HCT116 (cell line): ENCODE measurements around the gene FYCO1. TPM values are rescaled to one million over a fixed set of nuclear protein-coding genes. Genes with fewer than 3 reads are reported as not detected.

Experiments
- ATAC-seq: fragments of 200-7000 bp; cut with Tn5 transposase; 2 replicates; pipeline ENCODE4 v1.9.1; 2020; ENCODE audit warnings: mild to moderate bottlenecking, moderate library complexity
- BruUV-seq: library from RNA; stranded (reverse); fragments of 400-500 nt; replicated peaks from 2 replicates; lab custom pipeline; 2021; lab: Mats Ljungman, UMichigan
- CTCF ChIA-PET: fragments of 300-600 bp; sonication (Branson Sonifier 250); formaldehyde crosslinking; loops from one replicate; lab custom pipeline; 2021; ENCODE audit warnings: antibody characterized with exemption; lab: Charles Lee
- POLR2A ChIA-PET: fragments of 300-600, 350-600 bp; sonication (Branson Sonifier 250); formaldehyde crosslinking; loops from one replicate; lab custom pipeline; 2021; ENCODE audit warnings: antibody characterized with exemption; lab: Charles Lee
- RAD21 ChIA-PET, 2 experiments: fragments of 300-600 bp; sonication (Branson Sonifier 250); formaldehyde crosslinking; loops; one replicate each; lab custom pipeline; 2023; ENCODE audit warnings: low total read pairs in 2 of 2; ENCODE audit not compliant: uncharacterized antibody in 2 of 2, unreplicated experiment in 2 of 2, low non-redundant PET in 1 of 2; lab: Charles Lee
- DNase-seq: peaks from one replicate; pipeline ENCODE4 v3.0.0-alpha.2; 2010; ENCODE audit warnings: low read depth, low spot score
- H2AFZ ChIP-seq: fragments of 200-600 bp; shearing (Covaris generic), sonication (generic); 2 replicates; pipeline ENCODE4 v1.6.1; 2017; ENCODE audit warnings: low read depth, mixed run types, mixed read lengths, antibody characterized with exemption, low read length; ENCODE audit not compliant: poor library complexity, severe bottlenecking
- H3K27ac ChIP-seq: 2 replicates; pipeline ENCODE4 v1.5.1; 2012; ENCODE audit warnings: low read depth, low read length
- H3K27me3 ChIP-seq: fragments of 200-600 bp; sonication (generic); 2 replicates; pipeline ENCODE4 v1.6.1; 2016; ENCODE audit warnings: mixed run types, low read length, mixed read lengths; ENCODE audit not compliant: insufficient read depth
- H3K36me3 ChIP-seq, 2 experiments: fragments of 200-500 bp in 1 of 2; fragments of 200-600 bp in 1 of 2; sonication (Bioruptor generic) in 1 of 2; sonication (generic) in 1 of 2; 2 replicates each; pipeline versions ENCODE4 v1.5.1 to v1.6.1; 2014 to 2016; ENCODE audit warnings: low read length in 2 of 2, inconsistent platforms in 1 of 2, mixed read lengths in 1 of 2, mixed run types in 1 of 2; ENCODE audit not compliant: insufficient read depth in 2 of 2, control insufficient read depth in 1 of 2
- H3K4me1 ChIP-seq, 2 experiments: fragments of 200-600 bp in 1 of 2; sonication (generic) in 1 of 2; 2 replicates each; pipeline versions ENCODE4 v1.5.1 to v1.6.1; 2012 to 2017; ENCODE audit warnings: low read length in 2 of 2, inconsistent platforms in 1 of 2, mild to moderate bottlenecking in 1 of 2, mixed read lengths in 1 of 2, mixed run types in 1 of 2, moderate library complexity in 1 of 2; ENCODE audit not compliant: insufficient read depth in 2 of 2, control insufficient read depth in 1 of 2
- H3K4me2 ChIP-seq: fragments of 200-600 bp; sonication (generic); 2 replicates; pipeline ENCODE4 v1.6.1; 2017; ENCODE audit warnings: mixed run types, low read length, mixed read lengths
- H3K4me3 ChIP-seq, 2 experiments: fragments of 200-600 bp in 1 of 2; sonication (generic) in 1 of 2; replicated peaks in 1 of 2; 2 replicates each; pipeline ENCODE4 v1.5.1; 2011 to 2016; ENCODE audit warnings: low read length in 2 of 2, control low read depth in 1 of 2, low read depth in 1 of 2, mild to moderate bottlenecking in 1 of 2, mixed read lengths in 1 of 2, mixed run types in 1 of 2
- H3K79me2 ChIP-seq: fragments of 200-600 bp; sonication (generic); 2 replicates; pipeline ENCODE4 v1.6.1; 2017; ENCODE audit warnings: mild to moderate bottlenecking, mixed run types, low read length, moderate library complexity, mixed read lengths; ENCODE audit not compliant: insufficient read depth
- H3K9ac ChIP-seq: fragments of 200-600 bp; sonication (generic); 2 replicates; pipeline ENCODE4 v1.6.1; 2016; ENCODE audit warnings: low read length, mixed read lengths
- H3K9me2 ChIP-seq: fragments of 200-600 bp; sonication (generic), shearing (Covaris generic); 2 replicates; pipeline ENCODE4 v1.6.1; 2017; ENCODE audit warnings: mixed run types, mild to moderate bottlenecking, moderate library complexity; ENCODE audit not compliant: insufficient read depth
- H3K9me3 ChIP-seq, 2 experiments: fragments of 200-500 bp in 1 of 2; fragments of 200-600 bp in 1 of 2; sonication (Bioruptor generic) in 1 of 2; sonication (generic) in 1 of 2; 2 replicates each; pipeline ENCODE4 v1.6.1; 2014 to 2017; ENCODE audit warnings: low read length in 2 of 2, mixed read lengths in 2 of 2, inconsistent platforms in 1 of 2, low read depth in 1 of 2, mild to moderate bottlenecking in 1 of 2, mixed run types in 1 of 2, moderate library complexity in 1 of 2; ENCODE audit not compliant: control insufficient read depth in 1 of 2, insufficient read depth in 1 of 2
- H4K20me1 ChIP-seq: fragments of 200-600 bp; sonication (generic), shearing (Covaris generic); 2 replicates; pipeline ENCODE4 v1.6.1; 2017; ENCODE audit warnings: mixed run types, mild to moderate bottlenecking, moderate library complexity; ENCODE audit not compliant: insufficient read depth
- CEBPB ChIP-seq: IDR thresholded peaks from 2 replicates; pipeline ENCODE4 v1.6.1; 2012; ENCODE audit warnings: low read depth
- EGR1 ChIP-seq: IDR thresholded peaks from 2 replicates; pipeline ENCODE4 v1.6.1; 2012; ENCODE audit warnings: low read depth
- EZH2 ChIP-seq: fragments of 200-600 bp; sonication (generic); IDR thresholded peaks from 2 replicates; pipeline ENCODE4 v1.6.1; 2017; ENCODE audit warnings: antibody characterized with exemption, mixed run types
- FOSL1 ChIP-seq: IDR thresholded peaks from 2 replicates; pipeline ENCODE4 v1.6.1; 2012; ENCODE audit warnings: low read depth
- JUND ChIP-seq: IDR thresholded peaks from 2 replicates; pipeline ENCODE4 v1.6.1; 2012
- POLR2AphosphoS5 ChIP-seq: IDR thresholded peaks from 2 replicates; pipeline ENCODE4 v1.6.1; 2011; ENCODE audit warnings: mild to moderate bottlenecking, low read depth, low read length, moderate library complexity
- RAD21 ChIP-seq: IDR thresholded peaks from 2 replicates; pipeline ENCODE4 v1.6.1; 2012; ENCODE audit warnings: low read depth, mild to moderate bottlenecking
- SP1 ChIP-seq: IDR thresholded peaks from 2 replicates; pipeline ENCODE4 v1.6.1; 2012; ENCODE audit warnings: low read depth
- SRF ChIP-seq: IDR thresholded peaks from 2 replicates; pipeline ENCODE4 v1.6.1; 2012; ENCODE audit warnings: low read depth
- YY1 ChIP-seq: IDR thresholded peaks from 2 replicates; pipeline ENCODE4 v1.6.1; 2011; ENCODE audit warnings: low read length, low read depth, moderate library complexity, mild to moderate bottlenecking; ENCODE audit not compliant: insufficient replicate concordance; ENCODE audit errors: extremely low read depth
- ZNF274 ChIP-seq: fragments of 200-500 bp; sonication (Bioruptor generic); IDR thresholded peaks from 2 replicates; pipeline ENCODE4 v1.6.1; 2014; ENCODE audit warnings: mild to moderate bottlenecking, low read depth, low read length, inconsistent platforms
- intact Hi-C: fragments of 100-400 bp; cut with micrococcal nuclease; formaldehyde crosslinking; loops from 2 replicates; pipeline ENCODE4 v1.10.0; 2022
- total RNA-seq: library from RNA; stranded (reverse); gene quantifications from one replicate; pipeline ENCODE4 v1.2.1, GENCODE V29; 2021; ENCODE audit not compliant: unreplicated experiment
- TF ChIP-seq, protein P1 (sequence below): IDR thresholded peaks from 2 replicates; pipeline ENCODE4 v1.6.1; 2012
- TF ChIP-seq, protein P2 (sequence below): IDR thresholded peaks from 2 replicates; pipeline ENCODE4 v1.6.1; 2012; ENCODE audit warnings: low read depth

Gene FYCO1
- total RNA-seq, 1 experiment from 2014 or later = 15.8 TPM

DNA sequence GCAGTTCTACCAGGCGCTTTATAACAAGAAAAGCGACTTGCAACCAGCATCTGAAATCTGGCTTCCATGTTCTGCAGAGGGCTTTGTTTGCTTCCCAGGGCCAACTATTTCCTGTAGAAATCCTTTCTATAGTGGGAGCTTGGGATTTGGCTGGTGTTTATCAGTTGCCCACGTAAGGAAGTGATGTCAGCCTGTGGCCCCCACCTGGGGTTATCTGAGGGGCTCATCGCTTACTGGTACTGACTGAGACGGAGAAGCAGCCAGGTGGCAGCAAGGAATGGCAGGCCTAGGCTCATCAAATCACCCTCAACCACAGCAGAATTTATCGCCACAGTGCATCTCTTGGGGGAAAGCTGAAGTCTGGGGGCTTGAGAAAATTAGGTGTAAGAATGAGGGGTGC is 123.8 kb downstream of the FYCO1 start:
- Histone ChIP-seq H4K20me1 (no peaks in the 10 kb centered on the region), H3K9me2 (no peaks in the 10 kb centered on the region), H3K79me2 (no peaks in the 10 kb centered on the region), H3K4me2 (no peak overlapping the region), H3K27me3 (no peaks in the 10 kb centered on the region), H3K27ac (no peak overlapping the region), H3K4me3 (no peak overlapping the region), H2AFZ (no peak overlapping the region), H3K9ac (no peak overlapping the region), H3K4me1 (no peaks in the 10 kb centered on the region), H3K9me3 (no peaks in the 10 kb centered on the region), H3K36me3 (no peaks in the 10 kb centered on the region)
- intact Hi-C loops = no loop called here
- ChIA-PET CTCF (no interaction called here), RAD21 (no interaction called here), POLR2A (no interaction called here)
- ATAC-seq (no peak), DNase-seq (no peak)
- TF ChIP-seq YY1 (no peak), SP1 (no peak), CEBPB (no peak), RAD21 (no peak)
- TF ChIP-seq, protein P1, sequence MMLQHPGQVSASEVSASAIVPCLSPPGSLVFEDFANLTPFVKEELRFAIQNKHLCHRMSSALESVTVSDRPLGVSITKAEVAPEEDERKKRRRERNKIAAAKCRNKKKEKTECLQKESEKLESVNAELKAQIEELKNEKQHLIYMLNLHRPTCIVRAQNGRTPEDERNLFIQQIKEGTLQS = no peak
- no TSS peak for BruUV-seq

DNA sequence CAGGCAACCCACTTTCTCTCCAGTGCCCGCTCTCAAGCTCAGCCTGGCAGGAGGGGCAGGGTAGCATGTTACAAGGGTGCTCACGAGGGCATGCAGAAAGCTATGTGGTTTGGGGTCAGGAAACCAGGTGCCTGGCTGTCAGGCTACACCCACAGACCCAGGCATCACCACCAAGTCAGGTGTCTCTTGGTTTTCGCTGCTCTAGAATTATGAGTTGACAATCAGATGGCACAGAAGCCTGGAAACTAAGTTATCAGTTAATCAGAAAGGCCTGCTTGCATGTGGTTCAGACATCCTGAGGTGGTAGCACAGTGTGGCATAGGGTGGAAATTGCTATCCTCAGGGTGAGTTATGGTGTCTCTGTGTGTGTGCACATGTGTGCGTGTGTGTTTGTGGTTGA is 125.5 kb downstream of the FYCO1 start:
- RAD21 ChIA-PET = no interaction called here
- H4K20me1 ChIP-seq = no peaks in the 10 kb centered on the region
- H3K79me2 ChIP-seq = no peaks in the 10 kb centered on the region
- no peak overlapping the region for H3K27ac ChIP-seq
- H3K4me1 ChIP-seq = no peaks in the 10 kb centered on the region
- H3K9ac ChIP-seq = no peak overlapping the region
- H3K9me2 ChIP-seq = no peaks in the 10 kb centered on the region
- no peak for ATAC-seq
- TF ChIP-seq POLR2AphosphoS5 (no peak), EGR1 (no peak), EZH2 (no peak), FOSL1 (no peak), SRF (no peak), ZNF274 (no peak), JUND (no peak), RAD21 (no peak), SP1 (no peak)
- TF ChIP-seq, protein P2, sequence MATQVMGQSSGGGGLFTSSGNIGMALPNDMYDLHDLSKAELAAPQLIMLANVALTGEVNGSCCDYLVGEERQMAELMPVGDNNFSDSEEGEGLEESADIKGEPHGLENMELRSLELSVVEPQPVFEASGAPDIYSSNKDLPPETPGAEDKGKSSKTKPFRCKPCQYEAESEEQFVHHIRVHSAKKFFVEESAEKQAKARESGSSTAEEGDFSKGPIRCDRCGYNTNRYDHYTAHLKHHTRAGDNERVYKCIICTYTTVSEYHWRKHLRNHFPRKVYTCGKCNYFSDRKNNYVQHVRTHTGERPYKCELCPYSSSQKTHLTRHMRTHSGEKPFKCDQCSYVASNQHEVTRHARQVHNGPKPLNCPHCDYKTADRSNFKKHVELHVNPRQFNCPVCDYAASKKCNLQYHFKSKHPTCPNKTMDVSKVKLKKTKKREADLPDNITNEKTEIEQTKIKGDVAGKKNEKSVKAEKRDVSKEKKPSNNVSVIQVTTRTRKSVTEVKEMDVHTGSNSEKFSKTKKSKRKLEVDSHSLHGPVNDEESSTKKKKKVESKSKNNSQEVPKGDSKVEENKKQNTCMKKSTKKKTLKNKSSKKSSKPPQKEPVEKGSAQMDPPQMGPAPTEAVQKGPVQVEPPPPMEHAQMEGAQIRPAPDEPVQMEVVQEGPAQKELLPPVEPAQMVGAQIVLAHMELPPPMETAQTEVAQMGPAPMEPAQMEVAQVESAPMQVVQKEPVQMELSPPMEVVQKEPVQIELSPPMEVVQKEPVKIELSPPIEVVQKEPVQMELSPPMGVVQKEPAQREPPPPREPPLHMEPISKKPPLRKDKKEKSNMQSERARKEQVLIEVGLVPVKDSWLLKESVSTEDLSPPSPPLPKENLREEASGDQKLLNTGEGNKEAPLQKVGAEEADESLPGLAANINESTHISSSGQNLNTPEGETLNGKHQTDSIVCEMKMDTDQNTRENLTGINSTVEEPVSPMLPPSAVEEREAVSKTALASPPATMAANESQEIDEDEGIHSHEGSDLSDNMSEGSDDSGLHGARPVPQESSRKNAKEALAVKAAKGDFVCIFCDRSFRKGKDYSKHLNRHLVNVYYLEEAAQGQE = no peak
- H3K9me3 ChIP-seq = no peaks in the 10 kb centered on the region
- intact Hi-C loops = no loop called here
- CTCF ChIA-PET = no interaction called here
- no peak overlapping the region for H3K4me2 ChIP-seq
- no peak overlapping the region for H3K4me3 ChIP-seq
- H3K27me3 ChIP-seq = no peaks in the 10 kb centered on the region
- DNase-seq = no peak
- no TSS peak for BruUV-seq
- POLR2A ChIA-PET = no interaction called here
- no peaks in the 10 kb centered on the region for H3K36me3 ChIP-seq
- H2AFZ ChIP-seq = no peak overlapping the region
